ENCODE data around the gene DSCAML1. TPM values are rescaled to one million over a fixed set of nuclear protein-coding genes. Genes with fewer than 3 reads are reported as not detected.

DSCAML1 gene
- total and polyA plus RNA-seq, 3 donors from 2014 or later, result 1.6 to 6.1 (median 3.0) TPM

DNA sequence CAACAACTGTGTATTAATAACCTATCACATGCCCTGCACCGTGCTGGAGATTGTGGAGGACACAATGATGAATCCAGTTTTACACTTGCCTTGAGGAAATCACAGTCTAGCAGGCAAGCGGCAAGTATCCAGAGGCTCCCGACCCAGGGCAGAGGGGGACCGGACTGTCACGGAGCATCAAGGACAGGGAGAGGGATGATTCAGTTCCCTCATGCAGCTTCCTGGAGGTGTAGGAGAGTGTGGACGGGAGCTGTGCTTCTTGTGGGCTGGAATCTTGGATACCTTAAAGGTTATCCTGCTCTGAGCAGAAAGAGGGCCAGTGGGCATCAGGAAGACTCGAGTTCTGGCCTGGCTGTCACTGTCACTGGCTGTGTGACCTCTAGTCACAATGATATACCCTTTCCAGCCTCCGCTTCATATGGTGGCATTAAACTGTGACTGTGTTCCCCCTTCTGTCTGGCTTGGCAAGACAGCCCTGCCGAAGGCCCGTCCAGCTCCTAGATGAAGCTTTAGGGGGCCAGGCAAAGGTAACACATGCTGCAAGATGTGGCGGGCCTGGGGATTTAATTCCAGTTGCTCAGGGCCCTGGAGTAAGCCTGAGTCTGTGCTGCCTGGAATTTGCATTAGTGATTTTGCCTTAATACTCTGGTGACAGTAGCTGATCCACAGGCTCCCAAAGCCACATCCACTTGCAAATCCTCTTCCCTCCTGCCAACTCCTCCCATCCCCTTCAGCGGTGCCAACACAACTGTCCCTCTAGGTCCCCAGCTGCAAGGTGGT, 162.8 kb downstream of the DSCAML1 start:
- intact Hi-C loops (cut with DNase I; ENCODE audit: low total_unique reads), result no loop called here
- Histone ChIP-seq H3K27me3 (no peaks in the 10 kb centered on the region), H3K4me1 (no peaks in the 10 kb centered on the region), H3K4me3 (no peak overlapping the region), H3K27ac (no peak overlapping the region), H3K9me3 (no peaks in the 10 kb centered on the region), H3K36me3 (ENCODE audit: low read depth, missing control alignments) (no peaks in the 10 kb centered on the region)
- TF ChIP-seq, protein P1, sequence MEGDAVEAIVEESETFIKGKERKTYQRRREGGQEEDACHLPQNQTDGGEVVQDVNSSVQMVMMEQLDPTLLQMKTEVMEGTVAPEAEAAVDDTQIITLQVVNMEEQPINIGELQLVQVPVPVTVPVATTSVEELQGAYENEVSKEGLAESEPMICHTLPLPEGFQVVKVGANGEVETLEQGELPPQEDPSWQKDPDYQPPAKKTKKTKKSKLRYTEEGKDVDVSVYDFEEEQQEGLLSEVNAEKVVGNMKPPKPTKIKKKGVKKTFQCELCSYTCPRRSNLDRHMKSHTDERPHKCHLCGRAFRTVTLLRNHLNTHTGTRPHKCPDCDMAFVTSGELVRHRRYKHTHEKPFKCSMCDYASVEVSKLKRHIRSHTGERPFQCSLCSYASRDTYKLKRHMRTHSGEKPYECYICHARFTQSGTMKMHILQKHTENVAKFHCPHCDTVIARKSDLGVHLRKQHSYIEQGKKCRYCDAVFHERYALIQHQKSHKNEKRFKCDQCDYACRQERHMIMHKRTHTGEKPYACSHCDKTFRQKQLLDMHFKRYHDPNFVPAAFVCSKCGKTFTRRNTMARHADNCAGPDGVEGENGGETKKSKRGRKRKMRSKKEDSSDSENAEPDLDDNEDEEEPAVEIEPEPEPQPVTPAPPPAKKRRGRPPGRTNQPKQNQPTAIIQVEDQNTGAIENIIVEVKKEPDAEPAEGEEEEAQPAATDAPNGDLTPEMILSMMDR (IDR thresholded peaks at IDR 0.05), result no peak
- no peak for TF ChIP-seq POLR2A (IDR thresholded peaks at IDR 0.05)
- DNase-seq, result no peak
- WGBS, 2 donors, result 90 to 95% methylated on average over 10 to 12 of the region's 12 CpGs

DNA sequence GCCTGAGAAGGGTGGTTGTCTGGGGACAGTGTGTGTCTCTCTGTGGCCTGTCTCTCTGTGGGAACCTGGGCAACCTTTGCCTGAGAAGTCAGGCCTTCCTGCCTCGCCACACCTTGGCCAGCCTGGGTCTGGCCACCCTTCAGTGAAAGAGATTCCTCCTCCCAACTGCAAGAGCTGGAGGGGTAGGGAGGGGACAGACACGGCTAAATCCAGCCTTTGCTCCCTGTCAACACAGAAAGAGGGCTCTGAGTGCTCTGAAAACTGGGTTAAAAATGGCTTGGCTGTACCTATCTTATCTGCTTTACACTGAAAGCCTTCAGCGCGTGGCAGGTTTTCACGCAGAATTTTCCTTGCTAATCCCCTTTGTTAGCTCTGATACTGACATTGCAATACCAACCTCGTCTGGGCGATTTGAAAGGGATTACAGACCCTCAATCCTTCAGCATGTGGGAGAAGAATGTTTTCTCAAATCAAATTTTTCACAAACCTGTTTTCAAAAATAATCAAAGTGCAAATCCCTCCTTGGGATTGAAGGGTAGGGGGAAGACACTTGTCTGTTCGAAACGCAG, 163.7 kb downstream of the DSCAML1 start:
- 78 to 83% methylated on average over 9 of the region's 9 CpGs for WGBS, 2 donors
- Histone ChIP-seq H3K36me3 (ENCODE audit: low read depth, missing control alignments) (no peaks in the 10 kb centered on the region), H3K9me3 (no peaks in the 10 kb centered on the region), H3K4me1 (no peaks in the 10 kb centered on the region), H3K27ac (no peak overlapping the region), H3K4me3 (no peak overlapping the region), H3K27me3 (no peaks in the 10 kb centered on the region)
- TF ChIP-seq POLR2A (IDR thresholded peaks at IDR 0.05), result no peak
- TF ChIP-seq, protein P1 (IDR thresholded peaks at IDR 0.05), result no peak
- DNase-seq, result no peak
- intact Hi-C loops (cut with DNase I; ENCODE audit: low total_unique reads), result no loop called here

DNA sequence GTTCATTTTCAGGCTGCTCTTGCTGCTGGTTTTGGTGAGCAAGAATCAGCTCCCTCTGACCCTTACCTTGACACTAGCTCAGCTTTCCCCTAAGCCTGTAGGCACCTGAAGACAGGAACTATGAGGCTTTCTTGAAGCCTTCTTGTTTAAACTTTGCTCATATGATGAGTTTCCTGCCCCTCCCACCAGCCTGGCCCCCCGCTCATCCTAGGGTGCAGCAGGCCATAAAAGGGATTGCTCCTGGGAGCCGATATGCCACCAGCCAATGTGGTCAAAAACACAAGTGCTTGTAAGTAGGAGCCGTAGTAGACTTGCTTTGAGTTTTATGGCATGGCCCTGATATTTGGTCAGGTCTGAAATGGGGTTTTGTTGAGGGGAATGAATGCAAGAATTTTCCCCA, 164.7 kb downstream of the DSCAML1 start:
- no peaks in the 10 kb centered on the region for H3K4me1 ChIP-seq
- no peak for DNase-seq
- no peaks in the 10 kb centered on the region for H3K27me3 ChIP-seq
- TF ChIP-seq, protein P1 (IDR thresholded peaks at IDR 0.05), result no peak
- TF ChIP-seq POLR2A (IDR thresholded peaks at IDR 0.05), result no peak
- intact Hi-C loops (cut with DNase I; ENCODE audit: low total_unique reads), result no loop called here
- no peak overlapping the region for H3K4me3 ChIP-seq
- H3K9me3 ChIP-seq, result no peaks in the 10 kb centered on the region
- H3K27ac ChIP-seq, result no peak overlapping the region
- 99 to 100% methylated on average over 3 of the region's 3 CpGs for WGBS, 2 donors
- no peaks in the 10 kb centered on the region for H3K36me3 ChIP-seq (ENCODE audit: low read depth, missing control alignments)

DNA sequence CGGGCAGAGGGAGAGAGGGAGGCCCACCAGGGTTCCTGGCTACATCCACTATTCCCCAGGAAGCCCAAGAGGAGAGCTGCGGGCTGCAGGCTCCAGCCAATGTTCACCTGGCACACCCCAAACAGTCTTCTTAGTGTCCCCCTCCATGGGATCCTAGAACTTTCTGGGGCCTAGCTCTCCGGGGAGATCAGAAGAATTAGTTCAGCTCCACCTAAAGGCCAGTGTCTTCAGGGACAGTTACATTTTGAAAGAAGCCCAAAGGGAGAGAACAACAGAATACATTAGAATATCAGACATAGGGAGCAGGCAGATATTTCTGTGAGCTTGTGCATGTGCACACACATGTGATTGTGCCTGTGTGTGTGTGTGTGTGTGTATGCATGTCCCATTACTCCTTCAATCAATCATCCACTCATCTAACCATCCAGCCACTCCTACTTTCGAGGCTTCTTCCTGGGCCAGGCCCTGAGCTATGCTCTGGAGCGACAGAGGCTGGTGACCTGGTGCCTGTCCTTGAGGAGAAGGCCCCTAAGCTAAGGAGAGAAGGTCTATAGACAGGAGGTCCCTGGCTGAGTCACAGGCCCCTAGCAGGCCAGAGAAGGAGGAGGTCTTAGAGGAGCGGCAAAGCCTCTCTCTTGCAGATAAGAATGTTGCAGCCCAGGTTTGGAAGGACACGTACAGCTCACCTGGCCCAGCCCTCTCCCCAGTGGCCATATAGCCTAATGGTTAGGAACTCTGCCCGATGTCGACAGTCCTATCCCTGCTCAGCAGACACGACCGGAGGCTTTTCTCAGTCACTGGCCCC, 165.5 kb downstream of the DSCAML1 start:
- Histone ChIP-seq H3K27me3 (no peaks in the 10 kb centered on the region), H3K4me1 (no peaks in the 10 kb centered on the region), H3K27ac (no peak overlapping the region), H3K4me3 (no peak overlapping the region), H3K9me3 (no peaks in the 10 kb centered on the region), H3K36me3 (ENCODE audit: low read depth, missing control alignments) (no peaks in the 10 kb centered on the region)
- TF ChIP-seq POLR2A (IDR thresholded peaks at IDR 0.05), result no peak
- TF ChIP-seq, protein P1 (IDR thresholded peaks at IDR 0.05), result no peak
- 87 to 88% methylated on average over 11 of the region's 11 CpGs for WGBS, 2 donors
- intact Hi-C loops (cut with DNase I; ENCODE audit: low total_unique reads), result no loop called here
- DNase-seq, result no peak

Data from testis (tissue), 3 donors.